Activated B cell treated with CpG ODN at 0.5 μM for 24 hours (primary cell): ENCODE results near the gene EDNRA. TPM values are rescaled to one million over a fixed set of nuclear protein-coding genes. Genes with fewer than 3 reads are reported as not detected.

Experiments used
- ATAC-seq: fragments of 200-7000 bp; cut with Tn5 transposase; one replicate; pipeline ENCODE4 v1.10.0; 2021; ENCODE audit warnings: low read depth, mild to moderate bottlenecking, moderate library complexity
- CTCF ChIA-PET: fragments of 350-600 bp; sonication (Branson Sonifier 250); formaldehyde crosslinking; loops from one replicate; lab custom pipeline; 2021; ENCODE audit warnings: antibody characterized with exemption; lab: Charles Lee
- POLR2A ChIA-PET: fragments of 350-600 bp; sonication (Branson Sonifier 250); formaldehyde crosslinking; loops from one replicate; lab custom pipeline; 2021; ENCODE audit warnings: antibody characterized with exemption; lab: Charles Lee
- DNase-seq: peaks from one replicate; pipeline ENCODE4 v3.0.0; 2022
- H3K27ac Mint-ChIP-seq: one replicate; pipeline ENCODE4 v1.8.0; 2020; ENCODE audit warnings: mixed read lengths
- H3K27me3 Mint-ChIP-seq: one replicate; pipeline ENCODE4 v1.8.0; 2021; ENCODE audit warnings: mixed read lengths
- H3K36me3 Mint-ChIP-seq: one replicate; pipeline ENCODE4 v1.8.0; 2021; ENCODE audit warnings: low read depth, mixed read lengths
- H3K4me1 Mint-ChIP-seq: one replicate; pipeline ENCODE4 v1.8.0; 2021; ENCODE audit warnings: mixed read lengths
- H3K4me3 Mint-ChIP-seq: one replicate; pipeline ENCODE4 v1.8.0; 2020; ENCODE audit warnings: mild to moderate bottlenecking, mixed read lengths
- H3K9me3 Mint-ChIP-seq: one replicate; pipeline ENCODE4 v1.8.0; 2020; ENCODE audit warnings: mixed read lengths
- CTCF ChIP-seq: fragments of 200-600 bp; IDR thresholded peaks from one replicate; pipeline ENCODE4 v1.8.0; 2022; ENCODE audit warnings: antibody characterized with exemption, mild to moderate bottlenecking
- intact Hi-C: fragments of 100-400 bp; cut with micrococcal nuclease; formaldehyde crosslinking; loops from one replicate; pipeline ENCODE4 v1.15.1; 2024
- total RNA-seq: library from RNA; stranded (reverse); gene quantifications from 2 replicates; pipeline ENCODE4 v1.2.3, GENCODE V29; 2022

EDNRA gene
- total RNA-seq, 1 donor from 2014 or later: not detected

DNA sequence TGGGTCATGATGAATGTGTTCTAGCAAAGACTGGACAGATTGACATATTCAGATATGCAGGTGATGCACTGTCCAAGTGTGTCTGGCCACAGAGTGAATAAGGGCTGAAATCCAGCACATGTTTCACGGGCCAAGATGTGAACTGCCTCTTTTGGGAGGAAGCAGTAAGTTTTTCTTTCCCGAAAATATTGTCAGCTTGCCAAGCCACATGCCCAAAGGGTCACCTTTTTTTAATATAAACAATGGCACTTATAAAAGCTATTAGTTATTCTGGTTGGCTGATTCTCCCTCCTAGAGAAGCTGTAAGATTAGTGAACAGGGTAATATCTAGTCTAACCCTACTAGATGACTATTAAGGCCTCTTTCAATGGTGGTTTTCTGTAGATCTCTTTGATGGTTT lies 1.5 kb upstream of the EDNRA start:
- Mint-ChIP-seq H3K27ac (no peak overlapping the region), H3K36me3 (no peaks in the 10 kb centered on the region), H3K27me3 (peaks cover 18% of the 10 kb centered on the region), H3K4me1 (no peaks in the 10 kb centered on the region), H3K9me3 (no peaks in the 10 kb centered on the region), H3K4me3 (no peak overlapping the region)
- TF ChIP-seq CTCF: no peak
- CTCF ChIA-PET: no interaction called here
- no peak for DNase-seq
- no peak for ATAC-seq
- intact Hi-C loops: no loop called here
- POLR2A ChIA-PET: no interaction called here

GRCh38 chr4:147479786-147480185 lies 1.1 kb upstream of the EDNRA start:
- TF ChIP-seq CTCF: no peak

GRCh38 chr4:147480502-147480890 lies 401 bp upstream of the EDNRA start:
- no peaks in the 10 kb centered on the region for H3K4me1 Mint-ChIP-seq
- ChIA-PET CTCF (no interaction called here), POLR2A (no interaction called here)
- no peak overlapping the region for H3K4me3 Mint-ChIP-seq
- DNase-seq: no peak
- no peak overlapping the region for H3K27ac Mint-ChIP-seq
- no peaks in the 10 kb centered on the region for H3K9me3 Mint-ChIP-seq
- no peak for ATAC-seq
- no peaks in the 10 kb centered on the region for H3K36me3 Mint-ChIP-seq
- peaks cover 18% of the 10 kb centered on the region for H3K27me3 Mint-ChIP-seq
- intact Hi-C loops: no loop called here
- no peak for TF ChIP-seq CTCF

More at GRCh38 chr4:147479786-147480185, 1.1 kb upstream of the EDNRA start:
- intact Hi-C loops: no loop called here
- peaks cover 18% of the 10 kb centered on the region for H3K27me3 Mint-ChIP-seq
- H3K36me3 Mint-ChIP-seq: no peaks in the 10 kb centered on the region
- DNase-seq (no peak), ATAC-seq (no peak)
- no peak overlapping the region for H3K4me3 Mint-ChIP-seq
- H3K4me1 Mint-ChIP-seq: no peaks in the 10 kb centered on the region
- H3K27ac Mint-ChIP-seq: no peak overlapping the region
- POLR2A ChIA-PET: no interaction called here
- CTCF ChIA-PET: no interaction called here
- H3K9me3 Mint-ChIP-seq: no peaks in the 10 kb centered on the region

GRCh38 chr4:147481577-147482109 lies 746 bp downstream of the EDNRA start:
- Mint-ChIP-seq H3K4me3 (no peak overlapping the region), H3K27me3 (peaks cover 18% of the 10 kb centered on the region), H3K27ac (no peak overlapping the region), H3K36me3 (no peaks in the 10 kb centered on the region), H3K4me1 (no peaks in the 10 kb centered on the region), H3K9me3 (no peaks in the 10 kb centered on the region)
- ChIA-PET POLR2A (no interaction called here), CTCF (no interaction called here)
- no peak for TF ChIP-seq CTCF
- DNase-seq (no peak), ATAC-seq (no peak)
- intact Hi-C loops: no loop called here

DNA sequence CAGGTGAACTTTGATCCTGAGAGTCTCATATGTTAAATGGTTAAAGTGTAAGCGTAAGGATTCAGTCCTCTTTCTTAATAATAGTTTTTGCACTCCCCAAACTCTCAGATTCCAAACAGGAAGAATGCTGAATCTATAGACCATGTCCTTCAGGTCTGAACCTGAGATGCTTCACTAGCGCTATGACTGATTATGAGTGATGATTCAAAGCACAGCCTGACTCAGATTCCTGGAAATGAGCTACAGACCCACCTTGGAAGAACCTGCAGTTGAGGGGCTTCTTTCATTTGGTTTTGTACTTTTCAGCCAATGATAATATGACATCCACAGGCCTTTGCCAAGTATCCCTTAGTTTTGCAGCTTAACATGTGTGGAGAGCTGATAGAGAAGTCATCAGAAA lies 1.4 kb downstream of the EDNRA start:
- no peaks in the 10 kb centered on the region for H3K9me3 Mint-ChIP-seq

More for the DNA sequence above, 1.4 kb downstream of the EDNRA start:
- Mint-ChIP-seq H3K4me3 (no peak overlapping the region), H3K36me3 (no peaks in the 10 kb centered on the region), H3K27ac (no peak overlapping the region), H3K27me3 (peaks cover 18% of the 10 kb centered on the region), H3K4me1 (no peaks in the 10 kb centered on the region)
- DNase-seq (no peak), ATAC-seq (no peak)
- ChIA-PET POLR2A (no interaction called here), CTCF (no interaction called here)
- intact Hi-C loops: no loop called here
- TF ChIP-seq CTCF: no peak
